A549 (cell line): Measurements from ENCODE around the gene KCNQ1. TPM values are rescaled to one million over a fixed set of nuclear protein-coding genes. Genes with fewer than 3 reads are reported as not detected.

ENCODE experiments used
- ATAC-seq, 2 experiments: fragments of 200-7000 bp in 1 of 2; fragments of >200 bp in 1 of 2; cut with Nextera tagmentation in 1 of 2; cut with Tn5 transposase in 1 of 2; 3 replicates each; pipeline versions ENCODE4 v1.8.0 to v1.9.1; 2018 to 2020; ENCODE audit warnings: mild to moderate bottlenecking in 1 of 2, moderate library complexity in 1 of 2
- CTCF ChIA-PET: fragments of 300-600 bp; sonication (Branson Sonifier 250); formaldehyde crosslinking; extraction: SDS; loops from one replicate; lab custom pipeline; 2021; ENCODE audit warnings: antibody characterized with exemption, inconsistent platforms; lab: Yijun Ruan, JAX
- POLR2A ChIA-PET: fragments of 350-600 bp; formaldehyde crosslinking; extraction: SDS; loops from one replicate; lab custom pipeline; 2021; ENCODE audit warnings: antibody characterized with exemption, inconsistent platforms; lab: Yijun Ruan, JAX
- DNase-seq, 2 experiments: peaks; one replicate each; pipeline versions ENCODE4 v3.0.0 to v3.0.0-alpha.2; 2011 to 2016; ENCODE audit warnings: low read depth in 1 of 2, low spot score in 1 of 2
- FAIRE-seq: peaks from 2 replicates; lab custom pipeline; 2011; peaks lifted over from hg19 to GRCh38; lab: Jason Lieb, UNC
- H3K27ac ChIP-seq, 2 experiments: fragments of >200 bp; sonication (Bioruptor Twin); formaldehyde crosslinking; 3 replicates each; pipeline ENCODE4 v1.5.1; 2016 to 2017
- H3K4me1 ChIP-seq: fragments of >200 bp; sonication (Bioruptor Twin); formaldehyde crosslinking; 3 replicates; pipeline ENCODE4 v1.6.1; 2016
- H3K4me2 ChIP-seq: fragments of >200 bp; sonication (Bioruptor Twin); formaldehyde crosslinking; 3 replicates; pipeline ENCODE4 v1.6.1; 2016
- H3K4me3 ChIP-seq: fragments of >200 bp; sonication (Bioruptor Twin); formaldehyde crosslinking; 3 replicates; pipeline ENCODE4 v1.5.1; 2016
- H3K9me3 ChIP-seq: fragments of >200 bp; sonication (Bioruptor Twin); formaldehyde crosslinking; 3 replicates; pipeline ENCODE4 v1.6.1; 2016
- BHLHE40 ChIP-seq: IDR thresholded peaks from 2 replicates; pipeline ENCODE4 v1.6.1; 2012; ENCODE audit warnings: low read depth, low read length, inconsistent platforms
- CBX8 ChIP-seq: fragments of 200-600 bp; sonication (generic); IDR thresholded peaks from 2 replicates; pipeline ENCODE4 v1.6.1; 2016
- CHD4 ChIP-seq: fragments of 200-600 bp; sonication (generic); IDR thresholded peaks from 2 replicates; pipeline ENCODE4 v1.6.1; 2016; ENCODE audit warnings: antibody characterized with exemption, mild to moderate bottlenecking, borderline replicate concordance
- E2F6 ChIP-seq: IDR thresholded peaks from 2 replicates; pipeline ENCODE4 v1.6.1; 2012; ENCODE audit warnings: low read depth, borderline replicate concordance
- EHF ChIP-seq: fragments of 250-450 bp; sonication (Bioruptor Pico); IDR thresholded peaks from 2 replicates; pipeline ENCODE4 v1.5.0; 2020; ENCODE audit warnings: mild to moderate bottlenecking
- HES2 ChIP-seq: fragments of >200 bp; sonication (Bioruptor Twin); formaldehyde crosslinking; IDR thresholded peaks from 2 replicates; pipeline ENCODE4 v1.6.1; 2016
- HEYL ChIP-seq: fragments of 250-450 bp; sonication (Bioruptor Pico); IDR thresholded peaks from 2 replicates; pipeline ENCODE4 v1.8.0; 2021; ENCODE audit warnings: mild to moderate bottlenecking, moderate library complexity
- JUN ChIP-seq, 2 experiments: fragments of >200 bp; sonication (Bioruptor Twin); formaldehyde crosslinking; IDR thresholded peaks; 2 replicates in 1 of 2; 3 replicates in 1 of 2; pipeline ENCODE4 v1.6.1; 2016 to 2017
- JUNB ChIP-seq: fragments of >200 bp; sonication (Bioruptor Twin); formaldehyde crosslinking; IDR thresholded peaks from 2 replicates; pipeline ENCODE4 v1.6.1; 2016
- PHF8 ChIP-seq: fragments of 200-600 bp; sonication (generic); IDR thresholded peaks from 2 replicates; pipeline ENCODE4 v1.6.1; 2016; ENCODE audit warnings: low read depth, mild to moderate bottlenecking, antibody characterized with exemption, moderate library complexity, borderline replicate concordance
- POLR2A ChIP-seq: IDR thresholded peaks from 2 replicates; pipeline ENCODE4 v1.6.1; 2012; ENCODE audit warnings: mild to moderate bottlenecking, low read length
- RARB ChIP-seq: fragments of 250-450 bp; sonication (Bioruptor Pico); IDR thresholded peaks from 2 replicates; pipeline ENCODE4 v1.8.0; 2021; ENCODE audit warnings: mild to moderate bottlenecking, moderate library complexity
- RNF2 ChIP-seq: fragments of 200-600 bp; sonication (generic); IDR thresholded peaks from 2 replicates; pipeline ENCODE4 v1.6.1; 2016; ENCODE audit warnings: low read depth, mild to moderate bottlenecking, antibody characterized with exemption, moderate library complexity, borderline replicate concordance
- SREBF2 ChIP-seq: fragments of 450-650 bp; IDR thresholded peaks from 2 replicates; pipeline ENCODE4 v1.6.1; 2014; ENCODE audit warnings: mild to moderate bottlenecking, moderate library complexity
- TP53 ChIP-seq: fragments of 250-450 bp; sonication (Bioruptor Pico); IDR thresholded peaks from 2 replicates; pipeline ENCODE4 v1.5.0; 2021; ENCODE audit warnings: mild to moderate bottlenecking, moderate library complexity
- ZNF302 ChIP-seq: fragments of 250-450 bp; sonication (Bioruptor Pico); IDR thresholded peaks from 2 replicates; pipeline ENCODE4 v1.9.0; 2021; ENCODE audit warnings: inconsistent platforms, mild to moderate bottlenecking, moderate library complexity
- ZSCAN20 ChIP-seq: fragments of 250-450 bp; sonication (Bioruptor Pico); IDR thresholded peaks from 2 replicates; pipeline ENCODE4 v1.8.0; 2022; ENCODE audit warnings: mild to moderate bottlenecking, moderate library complexity
- WGBS: methylation state at CpG from one replicate; pipeline ENCODE4 v1.1.6; 2017; ENCODE audit errors: missing lambda C conversion rate; 5-methylcytosine and 5-hydroxymethylcytosine counted together
- polyA plus RNA-seq, 4 experiments: library from polyadenylated mRNA; depleted of rRNA in 3 of 4; stranded (reverse); fragments of >200 nt; fragmentation: RNase III in 1 of 4; extraction: RNeasy Plus Mini Kit Qiagen cat#74134 plus additional on column Dnase treatment in 1 of 4; gene quantifications; 2 replicates in 3 of 4; 3 replicates in 1 of 4; pipeline ENCODE4 v1.2.3, GENCODE V29; 2011 to 2017
- TF ChIP-seq, protein P1 (sequence below): IDR thresholded peaks from 2 replicates; pipeline ENCODE4 v1.6.1; 2012

KCNQ1 gene
- polyA plus RNA-seq, 2 of the 4 experiments (the other 2 are of a cell fraction) = 0.14 to 0.17 TPM

- no peaks in the 10 kb centered on the region; the same call in 2 of the 3 replicates for H3K4me1 ChIP-seq
- DNase-seq (no peak), ATAC-seq (no peak), FAIRE-seq (no peak)
- H3K4me3 ChIP-seq = no peak overlapping the region
- no peak overlapping the region for H3K4me2 ChIP-seq
- ChIA-PET POLR2A (no interaction called here), CTCF (interaction anchor here (2.0 kb wide), 1 partner anchor 301 kb away, joined by 10 read pairs; no protein-coding TSS in a partner anchor)
- 61% methylated on average over 12 of the region's 14 CpGs for WGBS
- TF ChIP-seq RARB (CRISPR knock-in tag) = no peak
- peaks cover 15% of the 10 kb centered on the region for H3K9me3 ChIP-seq
- no peak overlapping the region for H3K27ac ChIP-seq
Measured at GRCh38 chr11:2833051-2833715, 388.4 kb downstream of the KCNQ1 start.

GRCh38 chr11:2833716-2834502 is 389.1 kb downstream of the KCNQ1 start:
- H3K9me3 ChIP-seq = peaks cover 7% of the 10 kb centered on the region
- no peak overlapping the region for H3K4me3 ChIP-seq
- TF ChIP-seq JUNB (no peak), RNF2 (no peak), E2F6 (no peak), PHF8 (no peak), RARB (CRISPR knock-in tag) (no peak), POLR2A (no peak), BHLHE40 (no peak), HEYL (CRISPR knock-in tag) (no peak), TP53 (CRISPR knock-in tag) (no peak), EHF (no peak), ZSCAN20 (no peak)
- TF ChIP-seq, protein P1, sequence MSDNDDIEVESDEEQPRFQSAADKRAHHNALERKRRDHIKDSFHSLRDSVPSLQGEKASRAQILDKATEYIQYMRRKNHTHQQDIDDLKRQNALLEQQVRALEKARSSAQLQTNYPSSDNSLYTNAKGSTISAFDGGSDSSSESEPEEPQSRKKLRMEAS = no peak
- TF ChIP-seq, all 56 proteins: peak for 0
- Histone ChIP-seq H3K4me2 (no peak overlapping the region), H3K4me1 (no peaks in the 10 kb centered on the region; the same call in 2 of the 3 replicates), H3K27ac (no peak overlapping the region)
- ChIA-PET CTCF (no interaction called here), POLR2A (no interaction called here)
- DNase-seq (no peak), FAIRE-seq (no peak), ATAC-seq (no peak)
- WGBS = 78% methylated on average over 12 of the region's 19 CpGs

DNA sequence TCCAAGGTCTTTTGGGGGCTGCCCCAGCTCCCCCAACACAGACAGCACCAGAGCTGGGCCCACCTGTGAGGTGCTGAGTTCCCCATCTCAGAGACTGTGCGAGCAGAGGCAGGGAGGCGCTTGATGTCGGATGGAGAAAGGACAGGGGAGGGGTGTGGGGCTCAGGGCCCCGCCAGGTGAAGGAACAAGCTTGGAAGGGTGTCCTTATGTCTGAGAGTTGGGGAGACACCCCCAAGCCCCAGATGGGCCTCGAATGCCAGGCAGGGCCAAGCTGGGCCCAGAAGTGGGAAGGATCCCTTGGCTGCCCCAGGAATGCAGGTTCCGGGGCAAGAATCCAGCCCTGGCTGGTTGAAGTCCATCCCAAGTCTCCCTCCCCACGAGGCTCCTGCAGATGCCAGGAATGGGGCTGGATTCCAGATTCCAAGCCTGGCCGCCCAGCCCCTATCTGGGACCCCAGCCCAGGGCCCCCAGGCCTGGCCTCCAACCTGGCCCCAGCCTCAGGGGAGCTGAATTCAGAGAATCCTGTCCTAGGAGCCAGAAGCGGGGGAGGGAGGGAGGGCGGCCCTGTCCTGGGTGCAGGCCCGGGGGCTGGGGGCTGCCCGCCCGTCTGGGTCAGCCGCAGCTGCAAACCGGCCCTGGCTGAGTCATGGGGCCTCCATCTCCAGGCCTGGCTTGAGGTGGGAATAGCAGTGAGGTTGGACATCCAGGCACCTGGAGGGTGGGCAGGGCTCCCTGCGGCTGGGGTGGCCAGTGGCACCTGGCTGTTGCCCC is 389.9 kb downstream of the KCNQ1 start:
- no peak for ATAC-seq
- H3K4me2 ChIP-seq = no peak overlapping the region
- POLR2A ChIA-PET = no interaction called here
- H3K9me3 ChIP-seq = no peaks in the 10 kb centered on the region
- WGBS = 63% methylated on average over 12 of the region's 16 CpGs
- DNase-seq = no peak
- no peak overlapping the region for H3K4me3 ChIP-seq
- FAIRE-seq = no peak
- TF ChIP-seq BHLHE40 (no peak), SREBF2 (no peak), RARB (CRISPR knock-in tag) (no peak), RNF2 (no peak), ZNF302 (CRISPR knock-in tag) (no peak), CHD4 (no peak), JUN (IDR thresholded peaks at IDR 0.05) (no peak), HES2 (no peak), CBX8 (no peak)
- TF ChIP-seq, all 56 proteins: peak for 0
- no peaks in the 10 kb centered on the region; the same call in 2 of the 3 replicates for H3K4me1 ChIP-seq
- CTCF ChIA-PET = no interaction called here
- no peak overlapping the region for H3K27ac ChIP-seq
